Mucosa of stomach (tissue), 1 donor: Measurements from ENCODE around the gene FTO.

ENCODE experiments used
- H3K27me3 ChIP-seq: one replicate; pipeline ENCODE4 v1.7.0; 2013; ENCODE audit warnings: mild to moderate bottlenecking, low read length; ENCODE audit not compliant: control insufficient read depth, insufficient read depth
- H3K36me3 ChIP-seq: one replicate; pipeline ENCODE4 v1.7.0; 2013; ENCODE audit warnings: low read length; ENCODE audit not compliant: control insufficient read depth, insufficient read depth
- H3K4me1 ChIP-seq: one replicate; pipeline ENCODE4 v1.7.0; 2013; ENCODE audit warnings: mild to moderate bottlenecking, low read length; ENCODE audit not compliant: control insufficient read depth, insufficient read depth
- H3K4me3 ChIP-seq: one replicate; pipeline ENCODE4 v1.7.0; 2013; ENCODE audit warnings: low read length
- H3K9ac ChIP-seq: one replicate; pipeline ENCODE4 v1.7.0; 2013; ENCODE audit warnings: mild to moderate bottlenecking, low read length, moderate library complexity
- H3K9me3 ChIP-seq: one replicate; pipeline ENCODE4 v1.7.0; 2013; ENCODE audit warnings: mild to moderate bottlenecking, low read length, moderate library complexity; ENCODE audit not compliant: control insufficient read depth
- donor health status: Pancreatic carcinoma.

The FTO gene

DNA sequence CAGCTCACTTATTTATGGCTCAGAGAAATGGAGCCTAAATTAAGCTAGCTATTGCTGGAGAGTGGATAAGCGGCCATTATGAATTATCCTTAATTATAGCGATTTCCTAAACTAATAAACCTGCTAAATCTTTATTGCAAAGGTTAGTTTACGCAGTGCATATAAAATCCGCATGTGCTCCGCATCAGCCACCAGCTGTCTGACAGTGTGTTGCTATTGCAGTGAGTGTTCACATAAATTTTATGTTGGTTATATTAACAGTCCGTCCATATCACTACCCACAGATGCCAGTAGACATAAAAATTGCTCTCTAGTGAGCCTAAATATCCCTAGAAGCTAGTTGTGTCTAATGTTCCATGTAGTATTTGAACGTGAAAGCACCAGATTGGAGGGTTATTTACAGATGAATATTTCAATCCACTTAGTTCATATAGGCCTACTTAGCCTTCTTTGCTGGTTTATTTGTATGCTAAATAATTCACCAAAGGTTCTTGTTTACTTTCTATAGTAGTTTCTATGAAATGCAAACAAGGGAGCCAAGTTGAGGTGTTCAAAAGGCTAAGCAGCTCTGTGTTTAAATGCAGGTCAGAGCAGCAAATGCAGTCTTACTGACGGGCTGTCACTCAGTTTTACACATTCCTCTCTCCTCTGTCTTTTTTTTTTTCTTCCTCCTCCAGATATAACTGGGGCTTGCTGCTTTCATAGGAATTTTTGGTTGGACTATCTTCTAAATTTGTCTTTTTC, 363.5 kb downstream of the FTO start:
- H3K36me3 ChIP-seq, result no peaks in the 10 kb centered on the region
- no peaks in the 10 kb centered on the region for H3K27me3 ChIP-seq
- H3K4me1 ChIP-seq, result no peaks in the 10 kb centered on the region
- H3K9me3 ChIP-seq, result no peaks in the 10 kb centered on the region
- no peak overlapping the region for H3K9ac ChIP-seq
- H3K4me3 ChIP-seq, result no peak overlapping the region

DNA sequence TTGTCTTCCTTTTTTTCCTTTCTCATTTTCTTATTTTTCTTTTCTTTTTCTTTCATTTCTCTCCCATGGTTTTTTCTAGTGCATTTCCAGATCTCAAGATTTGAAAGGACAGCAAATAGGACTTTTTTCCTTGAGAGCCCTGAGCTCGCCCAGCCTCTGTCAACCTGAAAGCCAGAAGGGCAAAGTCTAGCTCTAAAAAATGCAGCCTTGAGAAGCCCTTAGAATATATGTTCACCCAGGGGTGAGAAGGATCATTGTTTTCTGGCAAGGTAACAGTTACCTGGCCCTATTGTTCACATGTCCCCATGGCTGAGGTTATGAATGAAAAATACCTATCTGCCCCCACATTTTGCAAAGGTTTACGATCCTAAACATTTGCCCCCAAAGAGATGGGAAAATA, 364.3 kb downstream of the FTO start:
- H3K9me3 ChIP-seq, result no peaks in the 10 kb centered on the region
- H3K36me3 ChIP-seq, result no peaks in the 10 kb centered on the region
- no peaks in the 10 kb centered on the region for H3K27me3 ChIP-seq
- H3K4me1 ChIP-seq, result no peaks in the 10 kb centered on the region
- H3K9ac ChIP-seq, result no peak overlapping the region
- H3K4me3 ChIP-seq, result no peak overlapping the region

- Histone ChIP-seq H3K9me3 (no peaks in the 10 kb centered on the region), H3K27me3 (no peaks in the 10 kb centered on the region), H3K4me3 (no peak overlapping the region), H3K36me3 (no peaks in the 10 kb centered on the region), H3K9ac (no peak overlapping the region), H3K4me1 (no peaks in the 10 kb centered on the region)
These were observed 365.8 kb downstream of the FTO start for GRCh38 chr16:54069601-54070239.

DNA sequence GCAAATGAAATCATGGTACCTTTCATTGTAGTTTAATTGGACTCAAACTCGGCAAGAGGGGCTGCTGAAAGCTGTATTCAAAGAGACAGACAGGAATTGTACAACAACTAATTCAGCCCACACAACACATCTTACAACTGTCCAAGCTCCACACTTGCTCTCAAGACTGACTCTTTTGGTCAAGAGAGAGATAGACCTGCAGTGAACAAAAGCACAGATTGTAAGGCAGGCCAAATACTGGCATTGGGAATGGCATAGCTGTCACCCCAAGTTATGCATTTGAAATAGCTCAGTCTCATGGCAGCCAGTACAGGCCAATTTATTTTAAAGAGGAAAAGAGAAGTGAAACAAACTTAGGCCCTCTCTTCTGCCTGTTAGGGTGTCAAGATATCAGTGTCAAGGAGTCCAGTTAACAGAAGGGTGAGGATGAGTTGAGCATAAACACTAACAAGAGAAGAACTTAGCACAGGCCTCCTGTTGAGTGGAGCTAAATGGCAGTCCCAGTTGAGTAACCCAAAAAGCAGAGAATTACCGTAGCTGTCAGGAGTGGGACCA, 366.9 kb downstream of the FTO start:
- H3K27me3 ChIP-seq, result no peaks in the 10 kb centered on the region
- no peak overlapping the region for H3K9ac ChIP-seq
- no peaks in the 10 kb centered on the region for H3K36me3 ChIP-seq
- H3K4me3 ChIP-seq, result no peak overlapping the region
- H3K9me3 ChIP-seq, result no peaks in the 10 kb centered on the region
- H3K4me1 ChIP-seq, result no peaks in the 10 kb centered on the region

DNA sequence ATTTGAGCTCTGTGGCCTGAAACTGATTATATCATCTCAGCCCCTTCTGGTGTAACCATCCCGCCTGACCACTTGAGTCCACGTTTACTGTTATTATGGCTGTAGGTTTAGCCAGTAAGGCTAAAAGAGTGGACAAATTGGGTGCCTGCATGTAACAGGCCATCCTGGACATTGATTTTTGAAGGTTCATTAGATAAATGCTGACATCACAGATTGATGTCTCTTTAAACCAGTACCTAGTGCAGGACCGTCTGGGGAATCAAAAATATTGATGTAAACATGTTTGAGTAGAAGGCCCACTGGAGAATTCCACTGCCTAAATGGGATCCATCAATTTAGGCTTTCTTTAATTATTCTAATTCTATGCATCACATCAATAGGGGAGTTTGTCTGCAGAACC, 367.6 kb downstream of the FTO start:
- H3K36me3 ChIP-seq, result no peaks in the 10 kb centered on the region
- H3K4me1 ChIP-seq, result no peaks in the 10 kb centered on the region
- H3K9ac ChIP-seq, result no peak overlapping the region
- H3K4me3 ChIP-seq, result no peak overlapping the region
- H3K9me3 ChIP-seq, result no peaks in the 10 kb centered on the region
- H3K27me3 ChIP-seq, result no peaks in the 10 kb centered on the region

DNA sequence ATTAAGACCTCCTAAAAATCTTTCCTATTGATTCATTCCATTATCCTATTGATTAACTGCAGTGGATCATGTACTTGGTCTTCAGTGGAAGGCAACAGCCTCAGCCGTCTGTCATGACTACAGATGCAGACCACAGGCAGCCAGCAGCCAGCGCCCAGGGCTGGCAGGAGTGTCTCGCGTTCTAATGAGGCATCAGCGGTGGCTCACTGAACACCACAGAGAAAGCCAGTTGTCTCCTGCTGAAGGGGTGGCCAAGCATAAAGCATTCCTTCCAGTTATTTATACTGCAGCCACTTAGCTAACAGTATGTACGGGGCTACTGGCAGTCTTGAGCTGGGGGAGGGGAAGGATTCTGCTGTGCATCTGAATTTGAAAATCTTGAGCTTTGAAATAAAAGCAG, 368.3 kb downstream of the FTO start:
- H3K9ac ChIP-seq, result no peak overlapping the region
- H3K36me3 ChIP-seq, result no peaks in the 10 kb centered on the region
- no peaks in the 10 kb centered on the region for H3K9me3 ChIP-seq
- H3K4me1 ChIP-seq, result no peaks in the 10 kb centered on the region
- H3K27me3 ChIP-seq, result no peaks in the 10 kb centered on the region
- no peak overlapping the region for H3K4me3 ChIP-seq

GRCh38 chr16:54073356-54073755, 369.4 kb downstream of the FTO start:
- no peaks in the 10 kb centered on the region for H3K4me1 ChIP-seq
- H3K36me3 ChIP-seq, result no peaks in the 10 kb centered on the region
- H3K9me3 ChIP-seq, result no peaks in the 10 kb centered on the region
- H3K9ac ChIP-seq, result no peak overlapping the region
- H3K4me3 ChIP-seq, result no peak overlapping the region
- no peaks in the 10 kb centered on the region for H3K27me3 ChIP-seq

DNA sequence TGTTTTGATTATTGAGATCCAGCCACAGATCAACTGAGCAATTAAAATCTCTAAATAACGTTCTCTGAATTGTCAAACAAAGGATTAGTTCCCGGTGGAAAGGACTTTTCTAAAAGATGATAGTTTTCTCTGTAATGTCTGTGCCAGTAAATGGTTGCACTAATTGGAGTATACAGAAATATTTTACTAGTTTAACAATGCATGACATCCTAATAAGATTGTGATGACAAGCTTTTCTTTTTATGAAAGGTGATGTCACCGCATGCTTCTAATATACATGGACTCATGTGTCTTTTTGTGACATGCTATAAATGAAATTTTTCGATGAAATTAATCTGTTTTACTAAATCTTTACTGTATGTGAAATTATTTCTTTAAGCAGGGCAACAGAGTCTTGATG, 371.5 kb downstream of the FTO start:
- Histone ChIP-seq H3K9ac (no peak overlapping the region), H3K36me3 (no peaks in the 10 kb centered on the region), H3K27me3 (no peaks in the 10 kb centered on the region), H3K9me3 (no peaks in the 10 kb centered on the region), H3K4me1 (no peaks in the 10 kb centered on the region), H3K4me3 (no peak overlapping the region)

- H3K36me3 ChIP-seq, result no peaks in the 10 kb centered on the region
- no peaks in the 10 kb centered on the region for H3K9me3 ChIP-seq
- H3K9ac ChIP-seq, result no peak overlapping the region
- no peaks in the 10 kb centered on the region for H3K4me1 ChIP-seq
- no peaks in the 10 kb centered on the region for H3K27me3 ChIP-seq
- H3K4me3 ChIP-seq, result no peak overlapping the region
These were observed 372.1 kb downstream of the FTO start for GRCh38 chr16:54076006-54076504.

DNA sequence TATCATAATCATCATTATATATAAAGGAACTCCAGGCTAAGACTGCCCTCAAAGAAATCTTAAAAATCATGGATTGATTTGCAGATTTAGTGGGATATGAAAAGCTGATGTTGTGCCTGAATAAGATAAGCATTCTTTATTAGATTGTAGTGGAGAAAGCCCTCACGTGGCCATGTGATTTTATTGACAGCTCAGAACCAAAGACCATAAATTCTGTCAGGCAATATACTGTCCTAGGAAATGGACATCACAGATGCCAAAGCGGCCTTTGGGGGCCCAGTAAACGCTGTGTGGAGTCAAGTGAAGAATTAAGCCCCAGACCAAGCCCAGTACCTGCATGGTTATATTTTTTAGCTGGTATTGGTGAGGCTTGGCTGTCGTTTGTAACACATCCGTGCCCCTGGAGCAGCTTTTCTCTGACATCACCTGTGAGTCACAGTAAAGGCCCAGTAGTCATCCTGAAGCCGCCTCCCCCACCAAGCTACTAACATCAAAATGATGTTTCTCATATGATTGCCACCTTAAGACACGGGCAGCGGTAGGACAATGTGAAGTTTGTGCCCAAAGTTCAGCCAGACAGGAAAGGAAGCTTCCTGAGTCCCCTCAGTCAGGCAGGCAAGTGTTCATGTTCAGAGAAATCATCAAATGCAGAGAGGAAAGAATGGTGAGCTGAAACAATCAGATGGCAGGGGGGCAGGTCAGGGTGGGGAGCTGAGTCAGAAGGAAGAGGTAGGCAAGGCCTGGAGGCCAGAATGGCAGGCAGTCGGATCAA, 373.3 kb downstream of the FTO start:
- no peaks in the 10 kb centered on the region for H3K4me1 ChIP-seq
- H3K27me3 ChIP-seq, result no peaks in the 10 kb centered on the region
- no peaks in the 10 kb centered on the region for H3K36me3 ChIP-seq
- no peak overlapping the region for H3K4me3 ChIP-seq
- H3K9ac ChIP-seq, result no peak overlapping the region
- H3K9me3 ChIP-seq, result no peaks in the 10 kb centered on the region

DNA sequence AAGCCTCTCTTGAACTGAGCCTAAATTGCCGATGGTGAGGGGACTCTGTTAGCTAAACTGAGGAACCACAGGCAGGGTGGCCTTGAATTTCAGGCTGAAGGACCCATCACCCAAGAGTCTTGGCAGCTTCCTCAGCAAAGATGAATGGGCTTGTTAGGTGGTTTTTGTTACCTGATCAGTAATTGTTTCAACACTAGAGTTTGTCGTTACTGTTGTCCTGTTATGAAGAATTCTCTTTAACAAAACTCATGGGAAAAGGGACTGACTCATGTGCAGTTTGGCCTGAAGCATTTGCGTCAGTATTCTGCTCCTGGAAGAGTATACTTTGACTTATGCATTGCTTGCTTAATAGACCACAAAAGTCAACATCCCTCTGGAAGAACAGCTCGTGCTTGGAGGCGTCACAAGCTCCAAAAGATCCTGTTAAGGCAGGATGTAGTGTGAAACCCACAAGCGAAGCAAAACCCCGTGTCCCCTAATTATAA, 376.6 kb downstream of the FTO start:
- no peak overlapping the region for H3K4me3 ChIP-seq
- H3K9me3 ChIP-seq, result no peaks in the 10 kb centered on the region
- H3K27me3 ChIP-seq, result no peaks in the 10 kb centered on the region
- no peaks in the 10 kb centered on the region for H3K4me1 ChIP-seq
- no peak overlapping the region for H3K9ac ChIP-seq
- no peaks in the 10 kb centered on the region for H3K36me3 ChIP-seq

DNA sequence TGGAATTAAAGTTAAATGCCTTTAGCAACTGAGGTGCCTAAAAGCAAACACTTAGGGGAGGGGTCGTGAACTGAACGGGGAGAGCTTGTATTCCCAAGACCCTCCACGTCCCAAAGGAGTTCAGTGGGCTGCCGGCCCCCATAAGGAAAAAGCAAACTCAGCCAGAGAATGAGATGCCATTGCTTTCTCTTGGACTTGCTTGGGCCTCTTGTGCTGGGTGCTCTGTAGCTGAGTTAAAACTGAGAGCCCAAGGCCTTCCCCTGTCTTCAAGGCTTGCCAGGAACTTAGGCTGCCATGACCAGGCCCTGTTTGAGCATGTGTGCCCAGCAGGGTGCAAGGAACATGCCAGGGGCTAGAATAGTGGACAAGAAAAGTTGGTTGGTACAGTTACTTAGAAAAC, 382.8 kb downstream of the FTO start:
- H3K36me3 ChIP-seq, result no peaks in the 10 kb centered on the region
- no peaks in the 10 kb centered on the region for H3K4me1 ChIP-seq
- H3K9ac ChIP-seq, result no peak overlapping the region
- H3K27me3 ChIP-seq, result no peaks in the 10 kb centered on the region
- H3K9me3 ChIP-seq, result no peaks in the 10 kb centered on the region
- no peak overlapping the region for H3K4me3 ChIP-seq
